ENCODE results near the gene EFR3B. TPM values are rescaled to one million over a fixed set of nuclear protein-coding genes. Genes with fewer than 3 reads are reported as not detected.
"Not testable (repeated sequence)": the region's sequence is repeated elsewhere in the genome, so short reads cannot be mapped to it uniquely, and the experiment has no call there.

The EFR3B gene
- total and polyA plus RNA-seq, 9 donors, result 0.36 to 4.5 (median 1.4) TPM

DNA sequence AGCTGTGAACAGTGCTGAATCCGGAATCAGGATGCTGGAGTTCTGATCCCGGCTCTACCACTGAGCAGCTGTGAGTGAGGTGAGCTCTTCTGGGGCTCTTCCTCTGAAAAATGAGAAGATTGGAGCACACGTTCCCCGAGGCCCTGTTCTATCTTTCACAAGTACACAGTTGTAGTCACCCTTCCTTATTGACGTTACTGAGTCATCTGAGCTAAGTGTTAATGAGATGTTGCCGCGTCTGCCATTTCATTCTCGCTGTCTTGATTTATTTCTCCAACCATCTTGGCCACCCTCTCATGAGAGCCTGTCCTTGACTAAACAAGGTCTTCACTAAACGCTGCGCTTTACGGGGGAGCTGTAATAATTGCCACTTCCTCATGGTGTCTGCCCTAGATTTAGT lies 31.9 kb upstream of the EFR3B start:
- intact Hi-C loops (cut with DNase I), result no loop called here
- TF ChIP-seq, protein P1, sequence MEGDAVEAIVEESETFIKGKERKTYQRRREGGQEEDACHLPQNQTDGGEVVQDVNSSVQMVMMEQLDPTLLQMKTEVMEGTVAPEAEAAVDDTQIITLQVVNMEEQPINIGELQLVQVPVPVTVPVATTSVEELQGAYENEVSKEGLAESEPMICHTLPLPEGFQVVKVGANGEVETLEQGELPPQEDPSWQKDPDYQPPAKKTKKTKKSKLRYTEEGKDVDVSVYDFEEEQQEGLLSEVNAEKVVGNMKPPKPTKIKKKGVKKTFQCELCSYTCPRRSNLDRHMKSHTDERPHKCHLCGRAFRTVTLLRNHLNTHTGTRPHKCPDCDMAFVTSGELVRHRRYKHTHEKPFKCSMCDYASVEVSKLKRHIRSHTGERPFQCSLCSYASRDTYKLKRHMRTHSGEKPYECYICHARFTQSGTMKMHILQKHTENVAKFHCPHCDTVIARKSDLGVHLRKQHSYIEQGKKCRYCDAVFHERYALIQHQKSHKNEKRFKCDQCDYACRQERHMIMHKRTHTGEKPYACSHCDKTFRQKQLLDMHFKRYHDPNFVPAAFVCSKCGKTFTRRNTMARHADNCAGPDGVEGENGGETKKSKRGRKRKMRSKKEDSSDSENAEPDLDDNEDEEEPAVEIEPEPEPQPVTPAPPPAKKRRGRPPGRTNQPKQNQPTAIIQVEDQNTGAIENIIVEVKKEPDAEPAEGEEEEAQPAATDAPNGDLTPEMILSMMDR (IDR thresholded peaks at IDR 0.05), result no peak
- no peak for TF ChIP-seq EP300 (IDR thresholded peaks at IDR 0.05)
- no peak for TF ChIP-seq POLR2A (IDR thresholded peaks at IDR 0.05)
- H3K36me3 ChIP-seq, result no peaks in the 10 kb centered on the region
- no peak for DNase-seq
- no peaks in the 10 kb centered on the region for H3K27me3 ChIP-seq
- H3K27ac ChIP-seq, result no peak overlapping the region
- H3K9me3 ChIP-seq, result no peaks in the 10 kb centered on the region
- no peak overlapping the region for H3K4me3 ChIP-seq
- H3K4me1 ChIP-seq (ENCODE audit: insufficient read depth), result no peaks in the 10 kb centered on the region
- WGBS, 3 donors, result 72 to 75% (median 73%) methylated on average over 11 of the region's 11 CpGs

DNA sequence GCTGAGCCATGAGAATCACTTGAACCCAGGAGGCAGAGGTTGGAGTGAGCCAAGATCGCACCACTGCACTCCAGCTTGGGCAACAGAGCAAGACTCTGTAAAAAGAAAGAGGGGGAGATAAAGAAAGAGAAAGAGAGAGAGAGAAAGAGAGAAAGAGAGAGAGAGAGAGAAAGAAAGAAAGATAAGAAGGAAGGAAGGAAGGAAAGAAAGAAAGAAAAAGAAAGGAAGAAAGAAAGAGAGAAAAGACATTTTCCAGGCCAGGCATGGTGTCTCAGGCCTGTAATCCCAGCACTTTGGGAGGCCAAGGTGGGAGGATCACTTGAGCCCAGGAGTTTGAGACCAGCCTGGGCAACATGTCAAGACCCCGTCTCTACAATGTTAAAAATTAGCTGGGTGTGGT lies 30.5 kb upstream of the EFR3B start:
- intact Hi-C loops (cut with DNase I); H3K4me1 ChIP-seq (ENCODE audit: insufficient read depth); H3K36me3 ChIP-seq; DNase-seq; H3K4me3 ChIP-seq; H3K27ac ChIP-seq; H3K27me3 ChIP-seq; H3K9me3 ChIP-seq: not testable (repeated sequence)
- WGBS, 3 donors, result 95 to 98% (median 97%) methylated on average over 2 of the region's 2 CpGs

- no peaks in the 10 kb centered on the region for H3K27me3 ChIP-seq
- TF ChIP-seq, protein P1 (IDR thresholded peaks at IDR 0.05), result no peak
- TF ChIP-seq POLR2A (IDR thresholded peaks at IDR 0.05), result no peak
- no peak for TF ChIP-seq EP300 (IDR thresholded peaks at IDR 0.05)
- H3K9me3 ChIP-seq, result no peaks in the 10 kb centered on the region
- H3K4me1 ChIP-seq (ENCODE audit: insufficient read depth), result no peaks in the 10 kb centered on the region
- WGBS, 3 donors, result 89 to 92% (median 89%) methylated on average over 9 of the region's 9 CpGs
- no peak for DNase-seq
- intact Hi-C loops (cut with DNase I), result no loop called here
- no peaks in the 10 kb centered on the region for H3K36me3 ChIP-seq
- H3K4me3 ChIP-seq, result no peak overlapping the region
- no peak overlapping the region for H3K27ac ChIP-seq
These were observed 27.2 kb upstream of the EFR3B start for GRCh38 chr2:25014631-25015030.

- Histone ChIP-seq H3K9me3 (no peaks in the 10 kb centered on the region), H3K27ac (no peak overlapping the region), H3K27me3 (no peaks in the 10 kb centered on the region), H3K4me1 (ENCODE audit: insufficient read depth) (no peaks in the 10 kb centered on the region), H3K36me3 (no peaks in the 10 kb centered on the region), H3K4me3 (no peak overlapping the region)
- intact Hi-C loops (cut with DNase I), result no loop called here
- WGBS, 3 donors, result 86 to 91% (median 87%) methylated on average over 7 of the region's 7 CpGs
- DNase-seq, result no peak
- no peak for TF ChIP-seq POLR2A (IDR thresholded peaks at IDR 0.05)
- TF ChIP-seq, protein P1 (IDR thresholded peaks at IDR 0.05), result no peak
- TF ChIP-seq EP300 (IDR thresholded peaks at IDR 0.05), result no peak
These were observed 23.2 kb upstream of the EFR3B start for GRCh38 chr2:25018681-25019080.

- Histone ChIP-seq H3K4me3 (no peak overlapping the region), H3K4me1 (ENCODE audit: insufficient read depth) (no peaks in the 10 kb centered on the region), H3K27me3 (no peaks in the 10 kb centered on the region), H3K27ac (no peak overlapping the region), H3K36me3 (no peaks in the 10 kb centered on the region), H3K9me3 (no peaks in the 10 kb centered on the region)
- TF ChIP-seq, protein P1 (IDR thresholded peaks at IDR 0.05), result no peak
- intact Hi-C loops (cut with DNase I), result loop anchor here in 1 of 4 donors (5.0 kb wide), 1 partner anchor 115 kb away; no protein-coding TSS in a partner anchor
- 64 to 75% (median 75%) methylated on average over 2 of the region's 2 CpGs for WGBS, 3 donors
- DNase-seq, result no peak
These were observed 20.0 kb upstream of the EFR3B start for GRCh38 chr2:25021791-25022362.

All from ovary (tissue), 9 donors.